Mammary epithelial cell (primary cell): ENCODE data around the gene EFCAB8.

Source experiments
- CTCF ChIP-seq, 2 donors: IDR thresholded peaks in 1 of 2; conservative IDR thresholded peaks in 1 of 2; 2 replicates each; pipeline ENCODE4 v1.5.1; 2011 to 2012; ENCODE audit warnings: inconsistent platforms in 2 of 2, low read length in 2 of 2, mild to moderate bottlenecking in 2 of 2, control low read depth in 1 of 2, low read depth in 1 of 2; ENCODE audit not compliant: insufficient read depth in 1 of 2; ENCODE audit errors: extremely low read depth in 1 of 2
- EZH2 ChIP-seq: IDR thresholded peaks from 2 replicates; pipeline ENCODE4 v1.6.1; 2012; ENCODE audit warnings: low read length, inconsistent platforms, borderline replicate concordance

DNA sequence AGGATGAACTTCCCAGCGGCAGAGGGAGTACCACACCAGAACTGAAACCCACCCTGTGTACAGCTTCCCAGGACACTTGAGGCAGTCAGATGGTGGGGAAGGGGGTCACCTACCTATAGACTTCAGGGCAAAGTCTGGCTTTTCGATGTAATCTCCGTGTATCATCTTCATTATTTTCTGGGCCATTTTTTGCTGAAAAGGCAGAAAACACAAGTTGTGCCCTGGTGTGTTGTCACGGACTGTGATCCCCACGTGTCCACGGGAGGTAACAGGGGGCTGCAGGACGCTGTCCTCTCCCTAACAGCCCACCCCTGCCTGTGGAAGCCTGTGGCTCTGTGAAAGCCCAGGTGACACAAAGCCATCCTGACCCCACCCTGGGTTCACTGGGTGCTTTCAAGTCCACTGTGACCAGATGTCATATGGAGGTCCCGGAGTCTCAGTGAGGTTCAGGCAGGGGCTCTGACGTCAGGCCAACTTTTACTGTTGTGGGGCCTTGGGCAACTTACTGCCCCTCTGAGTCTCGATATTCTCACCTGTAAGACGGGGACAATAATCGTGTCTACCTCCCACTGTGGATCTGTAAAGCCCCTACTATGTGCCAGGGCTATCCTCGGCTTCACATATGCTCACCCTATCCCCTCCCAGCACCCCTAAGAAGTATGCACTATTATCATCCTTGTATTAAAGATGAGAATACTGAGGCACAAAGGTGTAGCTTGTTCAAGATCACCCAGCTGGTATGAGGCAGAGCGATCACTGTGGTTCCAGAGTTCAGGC lies 131.0 kb downstream of the EFCAB8 start:
- TF ChIP-seq CTCF (conservative IDR thresholded peaks at IDR 0.05 in 1 of 2, IDR thresholded peaks at IDR 0.05 in 1 of 2; ENCODE audit: extremely low read depth in 1 of 2, insufficient read depth in 1 of 2, low read depth in 1 of 2, low read length in 2 of 2) = no peak
- no peak for TF ChIP-seq EZH2
